ENCODE data around the gene EED. TPM values are rescaled to one million over a fixed set of nuclear protein-coding genes. Genes with fewer than 3 reads are reported as not detected.

The EED gene
- total RNA-seq, 2 donors from 2014 or later, result 14.3 to 14.8 TPM

DNA sequence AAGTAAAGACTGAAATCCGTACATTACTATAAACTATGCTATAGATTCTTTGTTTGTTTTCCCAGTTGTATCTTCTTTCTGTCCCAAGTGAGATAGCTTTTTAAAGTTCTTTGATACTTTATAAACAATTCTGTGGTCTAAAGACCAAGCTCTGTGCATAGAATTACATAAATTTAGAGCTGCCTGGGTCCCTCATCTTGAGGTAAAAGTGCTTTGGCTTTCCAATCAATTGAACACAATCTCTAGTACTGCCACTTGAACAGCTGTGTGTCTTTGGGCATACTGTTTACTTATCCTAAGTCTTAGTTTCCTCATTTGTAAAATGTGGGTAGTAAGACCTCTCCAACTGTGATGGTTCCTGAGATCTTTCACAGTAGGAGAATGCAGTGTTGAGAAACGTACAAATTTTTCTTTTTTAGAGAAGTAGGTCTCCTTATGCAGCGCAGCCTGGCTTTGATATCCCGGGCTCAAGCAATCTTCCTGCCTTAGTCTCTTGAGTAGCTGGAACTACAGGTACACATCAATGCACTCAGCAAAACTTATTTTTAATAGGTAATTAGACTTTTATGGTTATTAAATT lies 2.5 kb upstream of the EED start:
- ATAC-seq, result no peak
- intact Hi-C loops (cut with DNase I), result loop anchor here in 1 of 2 donors (10.0 kb wide), 1 partner anchor 387 kb away; the partner anchor contains the start of gene CCDC83

DNA sequence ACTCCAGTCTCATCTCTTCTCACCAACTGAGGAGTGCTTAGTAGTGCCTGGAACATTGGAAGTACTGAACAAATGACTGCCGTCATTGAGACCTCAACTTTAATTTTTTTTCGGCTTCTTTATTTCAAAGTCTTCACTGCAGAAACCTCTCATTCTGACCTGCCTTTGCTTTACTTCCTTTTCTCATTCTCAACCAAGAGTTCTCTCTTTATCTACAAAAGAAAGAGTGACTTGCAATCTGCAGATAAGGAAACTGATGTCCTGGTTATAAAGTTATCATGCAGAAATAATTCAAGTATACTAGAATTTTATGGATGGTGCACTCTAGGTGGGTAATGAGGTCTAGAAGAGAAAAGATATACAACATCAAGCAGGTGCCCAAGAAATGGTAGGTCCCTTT lies 1.2 kb upstream of the EED start:
- DNase-seq, result no peak
- intact Hi-C loops (cut with DNase I), result loop anchor here in 1 of 2 donors (10.0 kb wide), 1 partner anchor 389 kb away; the partner anchor contains the start of gene CCDC83
- ATAC-seq, result no peak

More for the DNA sequence above, 2.5 kb upstream of the EED start:
- DNase-seq, result no peak

DNA sequence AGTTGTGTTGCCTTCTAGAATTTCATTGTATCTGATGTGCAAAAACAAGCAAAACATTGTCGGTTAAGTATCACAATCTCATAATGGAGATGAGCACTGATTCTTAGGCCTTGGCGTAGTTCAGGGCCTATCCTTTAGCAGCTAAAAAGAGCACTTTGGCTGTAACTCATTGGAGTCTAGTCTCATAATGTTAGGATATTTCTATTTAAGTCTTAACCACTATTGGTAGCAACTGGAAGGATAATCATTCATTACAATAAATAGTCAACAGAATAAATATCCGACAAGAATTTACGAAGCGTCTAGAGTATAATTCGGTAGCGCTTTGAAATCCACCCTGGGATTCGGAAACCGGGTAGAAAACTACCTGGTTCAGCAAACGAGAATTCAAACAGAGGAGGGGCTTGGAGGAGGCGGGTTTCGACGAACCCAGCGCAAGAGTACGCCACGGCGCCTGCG lies 461 bp upstream of the EED start:
- peak; percentile 92 to 93 for ATAC-seq
- peak; percentile 90 for DNase-seq
- intact Hi-C loops (cut with DNase I), result loop anchor here in 1 of 2 donors (10.0 kb wide), 1 partner anchor 389 kb away; the partner anchor contains the start of gene CCDC83

DNA sequence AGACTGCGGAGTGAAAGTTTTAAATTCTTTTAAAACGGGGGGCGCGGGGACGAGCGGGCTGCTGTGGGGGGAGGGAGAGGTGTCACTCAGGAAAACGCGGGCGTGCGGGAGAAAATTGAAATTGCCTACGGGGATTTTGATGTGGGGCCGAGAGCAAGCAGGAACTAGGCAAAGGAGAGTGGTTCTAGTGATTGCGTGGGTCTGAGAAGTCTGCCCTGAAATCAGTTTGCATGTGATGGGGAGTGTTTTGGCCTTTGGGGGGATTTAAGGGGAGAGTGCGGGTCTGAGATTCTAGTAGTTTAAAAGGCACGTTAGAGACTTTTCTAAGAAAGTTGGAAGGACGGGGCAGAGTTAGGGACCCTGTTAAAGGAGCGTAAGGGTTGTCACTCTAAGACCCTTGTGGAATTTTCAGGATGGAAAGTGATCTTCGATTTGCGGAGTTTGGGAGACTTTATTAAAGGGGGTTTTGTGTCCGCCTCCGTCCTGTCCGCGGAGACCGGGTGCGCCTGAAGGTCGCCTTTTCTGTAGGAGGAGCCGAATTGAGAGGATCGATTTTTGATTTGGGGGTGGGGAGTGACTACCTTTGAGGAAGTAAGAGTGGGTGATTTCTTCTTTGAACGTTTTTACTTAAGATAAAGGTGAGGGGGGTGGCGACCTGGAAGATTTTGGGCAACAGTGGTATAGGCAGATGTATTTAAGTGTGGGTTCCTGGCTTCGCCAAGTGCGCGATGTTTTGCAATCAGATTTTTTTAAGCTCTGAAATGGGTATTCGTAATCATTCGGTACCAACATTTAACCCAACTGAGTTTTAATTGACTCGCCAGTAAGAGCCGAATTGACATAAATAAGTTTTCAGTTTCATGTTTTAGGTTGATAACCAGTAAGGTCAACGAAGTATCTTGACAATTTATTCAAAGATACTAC lies 1.1 kb downstream of the EED start:
- intact Hi-C loops (cut with DNase I), result loop anchor here in 1 of 2 donors (10.0 kb wide), 1 partner anchor 391 kb away; the partner anchor contains the start of gene CCDC83
- no peak for ATAC-seq
- no peak for DNase-seq

DNA sequence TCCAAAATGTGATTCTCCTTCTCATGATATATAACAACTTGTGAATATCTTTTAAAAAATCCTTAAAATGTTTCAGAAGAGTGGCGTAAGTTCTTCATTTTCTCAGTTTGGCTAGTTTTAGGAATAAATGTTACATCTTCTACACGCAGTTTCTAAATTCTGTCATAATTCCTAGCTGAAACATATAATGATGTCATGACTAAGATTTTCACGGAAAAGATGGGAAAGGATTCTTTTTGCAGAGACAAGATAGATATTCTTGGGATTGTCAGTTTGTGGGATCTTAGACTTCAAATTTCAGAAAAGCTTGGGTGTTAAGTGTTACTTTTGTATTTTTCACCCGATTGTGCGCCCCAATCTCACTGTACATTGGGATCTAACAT lies 1.7 kb downstream of the EED start:
- ATAC-seq, result no peak
- intact Hi-C loops (cut with DNase I), result loop anchor here in 1 of 2 donors (10.0 kb wide), 1 partner anchor 391 kb away; the partner anchor contains the start of gene CCDC83
- DNase-seq, result no peak

DNA sequence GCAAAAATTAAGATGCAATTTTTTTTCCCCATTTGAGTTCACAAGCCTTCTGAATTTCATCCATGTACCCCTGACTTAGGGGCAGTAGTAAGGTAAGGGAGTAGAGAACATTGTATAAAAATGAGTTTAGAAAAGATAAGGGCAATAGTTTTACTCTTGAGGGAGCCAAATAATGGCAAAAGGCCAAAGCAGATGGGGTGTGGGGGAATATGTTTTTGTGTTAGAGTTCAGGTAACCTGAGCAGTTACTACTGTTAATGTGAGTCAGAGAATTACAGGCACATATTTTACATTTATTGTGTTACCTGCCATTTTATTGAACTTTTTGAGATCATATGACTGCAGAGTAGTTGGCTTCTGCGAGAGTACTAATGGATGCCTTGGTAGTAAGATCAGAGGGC lies 3.1 kb downstream of the EED start:
- no peak for ATAC-seq
- DNase-seq, result no peak
- intact Hi-C loops (cut with DNase I), result loop anchor here in 1 of 2 donors (10.0 kb wide), 1 partner anchor 393 kb away; the partner anchor contains the start of gene CCDC83

DNA sequence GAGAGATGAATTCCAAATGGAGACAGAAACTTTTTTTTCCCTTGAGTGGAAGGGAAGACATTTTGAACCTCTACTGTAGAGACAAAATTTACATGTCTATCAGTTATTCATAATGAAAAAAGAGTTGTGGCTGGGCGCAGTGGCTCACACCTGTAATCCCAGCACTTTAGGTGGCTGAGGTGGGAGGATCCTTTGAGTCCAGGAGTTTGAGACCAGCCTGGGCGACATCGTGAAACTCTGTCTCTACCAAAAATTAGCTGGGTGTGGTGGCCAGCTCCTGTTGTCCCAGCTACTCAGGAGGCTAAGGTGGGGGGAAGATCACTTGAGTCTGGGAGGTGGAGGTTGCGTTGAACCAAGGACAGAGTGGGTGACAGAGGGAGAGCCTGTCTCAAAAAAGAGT lies 4.1 kb downstream of the EED start:
- DNase-seq (no peak), ATAC-seq (no peak)
- intact Hi-C loops (cut with DNase I), result loop anchor here in 1 of 2 donors (10.0 kb wide), 1 partner anchor 394 kb away; the partner anchor contains the start of gene CCDC83

DNA sequence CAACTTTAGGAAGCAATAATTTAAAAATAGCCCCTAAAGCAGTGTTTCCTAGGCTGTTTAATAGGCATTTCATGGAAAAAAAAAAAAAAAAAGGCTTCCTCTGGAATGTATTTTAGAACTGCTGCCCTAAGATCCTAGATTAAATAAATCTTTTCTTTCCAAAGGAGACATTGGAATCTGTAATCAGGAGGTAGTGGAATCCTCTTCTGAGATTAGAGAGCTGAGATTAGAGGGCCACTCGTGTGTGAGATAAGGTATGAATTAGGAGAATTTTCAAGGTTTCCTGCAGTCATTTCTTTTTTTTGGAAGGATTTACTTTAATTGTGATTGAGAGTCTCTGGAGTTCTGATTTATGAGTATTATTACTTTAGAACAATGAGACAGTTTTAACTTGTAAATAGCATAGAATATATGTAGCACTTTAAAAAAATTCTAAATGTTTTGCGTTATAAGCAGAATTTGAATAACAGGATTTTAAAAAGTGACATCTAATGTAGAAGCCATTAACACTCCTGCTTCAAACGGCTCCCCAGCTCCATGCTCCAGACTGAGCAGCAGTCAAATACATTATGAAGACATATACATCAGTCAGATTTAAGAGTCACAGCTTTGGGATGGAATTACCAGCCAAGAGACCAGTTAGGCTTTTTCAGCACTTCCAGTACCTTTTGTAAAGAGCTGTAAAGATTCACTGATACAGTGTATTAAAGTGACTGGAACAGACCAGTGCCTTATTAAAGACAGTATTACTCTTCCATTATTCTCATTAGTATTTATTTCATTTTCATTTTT lies 5.0 kb downstream of the EED start:
- DNase-seq (no peak), ATAC-seq (no peak)
- intact Hi-C loops (cut with DNase I), result loop anchor here in 1 of 2 donors (10.0 kb wide), 1 partner anchor 395 kb away; the partner anchor contains the start of gene CCDC83

DNA sequence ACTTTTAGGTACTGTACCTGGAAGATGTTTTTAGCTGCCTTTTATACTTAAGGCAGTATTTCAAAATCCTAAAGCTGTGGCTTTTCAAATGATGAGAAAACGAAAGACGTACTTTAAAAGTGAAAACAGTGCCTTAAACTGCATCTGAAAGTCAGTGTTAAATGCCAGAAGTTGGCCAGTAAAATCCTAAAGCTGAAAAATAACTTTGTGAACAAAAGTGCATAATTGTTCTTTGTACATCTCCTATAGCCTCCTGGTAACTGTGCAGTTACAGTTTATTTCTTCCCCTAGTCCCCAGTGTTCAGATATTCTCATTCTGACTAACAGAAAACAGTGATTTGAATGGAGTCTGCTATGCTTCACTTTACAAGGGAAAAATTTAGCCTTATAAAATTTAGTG lies 6.8 kb downstream of the EED start:
- DNase-seq (no peak), ATAC-seq (no peak)
- intact Hi-C loops (cut with DNase I), result no loop called here

DNA sequence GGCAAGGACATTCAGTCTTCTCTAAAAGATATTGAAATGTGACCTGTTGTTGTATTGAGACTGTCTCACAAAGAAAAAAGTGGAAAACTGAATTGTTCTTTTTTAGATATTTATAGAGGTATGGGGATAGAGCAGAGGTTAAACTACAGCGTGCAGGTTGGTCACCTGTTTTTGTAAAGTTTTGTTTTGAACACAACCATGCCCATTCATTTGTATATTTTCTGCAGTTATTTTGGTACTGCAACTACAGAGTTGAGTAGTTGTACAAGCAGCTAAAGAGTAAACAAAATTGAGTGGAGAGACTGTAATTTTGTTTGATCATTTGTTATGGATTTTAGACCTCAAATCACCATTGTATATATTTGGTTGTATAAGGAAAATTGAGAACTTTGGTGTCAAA lies 11.3 kb downstream of the EED start:
- intact Hi-C loops (cut with DNase I), result no loop called here
- DNase-seq (no peak), ATAC-seq (no peak)

DNA sequence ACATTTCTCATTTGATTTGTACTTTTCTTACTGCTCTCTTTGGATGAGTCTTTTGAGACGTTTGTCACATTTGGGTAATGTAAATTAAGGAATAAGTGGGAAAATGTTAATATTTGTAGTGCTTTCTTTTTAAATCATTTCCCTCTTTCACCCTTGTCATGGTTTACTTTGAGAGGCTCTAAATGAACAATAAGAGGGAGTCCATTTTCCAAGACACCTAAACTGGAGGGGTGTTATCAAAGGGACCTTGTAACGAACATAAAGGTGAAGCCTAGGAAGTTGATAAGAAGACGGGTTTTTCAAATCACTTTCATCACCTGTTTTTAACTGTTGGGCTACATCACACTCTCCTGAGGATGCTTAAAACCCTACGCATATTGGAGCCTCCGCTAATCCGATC lies 12.1 kb downstream of the EED start:
- no peak for DNase-seq
- ATAC-seq, result no peak
- intact Hi-C loops (cut with DNase I), result no loop called here

DNA sequence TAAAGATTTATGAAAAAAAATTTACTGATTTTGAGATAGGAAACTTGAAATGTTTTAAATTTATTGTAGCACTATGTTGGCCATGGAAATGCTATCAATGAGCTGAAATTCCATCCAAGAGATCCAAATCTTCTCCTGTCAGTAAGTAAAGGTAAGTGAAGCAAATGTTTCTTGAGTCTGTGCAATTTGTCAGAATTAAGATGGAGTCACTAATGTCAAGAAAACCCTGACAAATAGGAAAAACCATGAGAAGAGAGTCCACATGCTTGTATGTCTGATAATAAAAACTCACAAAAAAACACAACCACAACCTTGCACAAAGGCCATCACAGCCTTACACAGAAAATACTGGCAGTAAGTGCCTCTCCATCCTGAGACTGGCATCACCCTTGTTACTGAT lies 12.9 kb downstream of the EED start:
- intact Hi-C loops (cut with DNase I), result no loop called here
- DNase-seq (no peak), ATAC-seq (no peak)

DNA sequence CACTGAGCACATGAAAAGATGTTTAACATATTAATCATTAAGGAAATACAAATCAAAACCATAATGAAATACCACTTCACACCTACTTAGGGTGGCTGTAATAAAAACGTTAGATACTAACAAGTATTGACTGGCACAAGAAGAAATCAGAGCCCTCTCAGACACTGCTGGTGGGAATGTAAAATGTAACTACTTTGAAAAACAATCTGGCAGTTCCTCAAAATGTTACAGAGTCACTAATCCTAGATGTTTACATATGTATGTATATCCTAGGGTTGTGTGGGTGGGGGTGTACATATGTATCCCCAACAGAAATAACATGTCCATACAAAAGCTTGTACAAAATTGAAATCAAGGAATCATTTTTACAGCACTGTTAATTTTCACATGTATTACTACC lies 15.2 kb downstream of the EED start:
- DNase-seq (no peak), ATAC-seq (no peak)
- intact Hi-C loops (cut with DNase I), result no loop called here

DNA sequence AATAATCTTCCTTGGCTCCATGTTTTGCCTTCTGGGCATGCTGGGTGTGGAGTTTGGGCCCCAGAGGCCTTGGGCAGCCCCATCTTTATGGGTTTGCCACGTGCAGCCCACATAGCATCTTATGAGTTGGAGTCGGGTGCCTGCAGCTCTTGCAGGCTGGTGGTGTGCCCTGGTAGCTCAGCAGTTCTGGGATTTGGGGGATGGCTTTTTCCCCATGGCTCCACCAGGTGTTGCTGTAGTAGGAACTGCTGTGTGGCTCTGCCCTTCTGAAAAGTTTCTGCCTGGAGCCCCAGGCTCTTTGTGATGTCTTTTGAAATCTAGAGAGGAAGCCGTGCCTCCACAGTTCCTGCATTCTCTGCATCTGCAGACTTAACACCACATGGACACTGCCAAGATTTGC lies 16.8 kb downstream of the EED start:
- intact Hi-C loops (cut with DNase I), result no loop called here
- ATAC-seq, result no peak
- DNase-seq, result no peak

DNA sequence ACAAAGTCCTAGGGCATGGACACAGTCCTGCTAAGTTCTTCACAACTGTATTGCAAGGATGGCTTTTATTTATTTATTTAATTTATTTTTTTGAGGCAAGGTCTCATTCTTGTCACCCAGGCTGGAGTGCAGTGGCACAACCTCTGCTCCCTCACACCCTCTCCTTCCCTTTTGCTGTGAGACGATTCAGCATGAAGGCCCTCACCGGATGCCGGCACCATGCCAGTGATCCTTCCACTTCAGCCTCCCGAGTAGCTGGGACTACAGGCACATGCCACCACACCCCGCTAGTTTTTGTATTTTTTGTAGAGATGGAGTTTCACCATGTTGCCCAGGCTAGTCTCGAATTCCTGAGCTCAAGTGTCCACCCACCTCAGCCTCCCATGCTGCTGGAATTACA lies 17.8 kb downstream of the EED start:
- ATAC-seq (no peak), DNase-seq (no peak)
- intact Hi-C loops (cut with DNase I), result no loop called here

DNA sequence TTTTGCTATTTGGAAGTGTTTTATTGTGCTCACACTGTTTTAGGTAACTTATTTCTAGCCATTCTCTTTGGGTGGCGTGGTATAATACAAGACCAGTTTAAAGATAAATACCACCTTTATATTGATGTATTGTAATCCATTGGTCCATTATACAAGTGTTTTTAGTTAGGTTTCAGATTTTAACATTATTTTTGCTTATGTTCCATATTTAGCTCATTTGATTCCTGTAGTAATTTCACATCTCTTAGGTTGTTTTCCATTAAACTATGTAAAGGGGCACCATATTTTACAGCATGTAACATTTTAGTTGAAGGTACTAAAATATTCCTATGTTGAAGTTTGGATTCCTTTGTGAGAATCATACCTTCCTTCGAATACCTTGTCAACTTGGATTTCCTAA lies 20.1 kb downstream of the EED start:
- ATAC-seq (no peak), DNase-seq (no peak)
- intact Hi-C loops (cut with DNase I), result no loop called here

DNA sequence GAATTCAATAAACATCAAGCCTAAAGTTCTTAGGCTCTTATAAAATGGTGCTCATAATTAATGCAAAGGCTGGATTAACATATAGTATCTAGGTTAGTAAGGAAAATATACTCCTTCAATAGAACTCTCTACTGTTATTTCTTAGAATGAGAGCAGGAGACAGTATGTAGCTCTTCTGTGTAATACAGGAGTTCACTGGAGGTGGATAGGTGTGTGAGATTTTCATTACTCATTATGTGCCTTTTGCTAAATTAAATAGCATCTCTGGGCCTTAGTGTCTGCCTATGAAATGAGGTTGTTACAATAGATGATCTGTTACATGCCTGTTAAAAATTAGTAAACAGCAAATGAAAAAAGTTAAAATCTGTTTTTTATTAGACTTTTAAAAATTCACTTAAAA lies 20.6 kb downstream of the EED start:
- intact Hi-C loops (cut with DNase I), result no loop called here
- no peak for ATAC-seq
- DNase-seq, result no peak

DNA sequence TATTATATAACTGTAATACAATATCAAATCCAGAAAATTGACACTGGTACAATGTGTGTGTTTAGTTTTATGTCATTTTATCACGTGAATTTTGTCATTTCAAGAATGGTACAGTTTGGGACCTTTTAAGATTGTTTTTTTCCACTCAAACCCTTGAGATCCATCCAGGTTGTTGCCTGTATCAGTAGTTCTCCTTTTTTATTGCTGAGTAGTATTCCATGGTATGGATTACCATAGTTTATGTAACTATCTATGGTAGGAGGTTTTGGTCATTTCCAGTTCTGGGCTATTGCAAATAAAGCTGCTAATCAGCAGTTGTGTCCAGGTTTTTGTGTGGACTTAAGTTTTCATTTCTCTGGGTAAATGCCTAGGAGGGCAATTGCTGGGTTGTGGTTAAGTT lies 25.1 kb downstream of the EED start:
- intact Hi-C loops (cut with DNase I), result no loop called here
- DNase-seq, result no peak
- ATAC-seq, result no peak

DNA sequence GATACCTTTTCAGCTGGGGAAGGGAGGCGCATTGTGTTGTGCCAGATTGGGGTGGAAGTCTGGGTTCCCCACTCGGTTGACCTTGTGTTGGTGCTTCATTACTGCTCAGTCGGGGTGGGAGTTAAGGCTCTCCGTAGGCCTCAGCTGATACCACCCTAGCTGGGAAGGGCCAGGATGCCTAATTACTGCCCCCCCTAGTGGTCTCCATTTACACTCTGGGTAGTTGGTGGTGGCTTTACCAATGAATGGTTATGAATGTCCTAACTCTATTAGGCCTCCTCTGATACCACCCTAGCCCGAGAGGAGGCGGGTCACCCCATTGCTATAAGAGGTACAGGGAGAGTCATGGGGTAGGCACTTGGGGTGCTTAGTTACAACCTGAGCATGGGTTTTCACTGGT lies 29.9 kb downstream of the EED start:
- intact Hi-C loops (cut with DNase I), result no loop called here
- no peak for ATAC-seq

More for the DNA sequence above, 29.9 kb downstream of the EED start:
- no peak for DNase-seq
